H9 (cell line): ENCODE data around the gene NDUFV3. TPM values are rescaled to one million over a fixed set of nuclear protein-coding genes. Genes with fewer than 3 reads are reported as not detected.

Experiments
- DNase-seq: peaks from one replicate; pipeline ENCODE4 v3.0.0-alpha.2; 2017
- H2AFZ ChIP-seq: one replicate; pipeline ENCODE4 v1.6.1; 2013; ENCODE audit warnings: mild to moderate bottlenecking, low read length, control low read depth, moderate library complexity
- H2AK5ac ChIP-seq: 2 replicates; pipeline ENCODE4 v1.6.1; 2013; ENCODE audit warnings: low read length, control low read depth, mixed read lengths; ENCODE audit not compliant: insufficient read length
- H2BK120ac ChIP-seq: one replicate; pipeline ENCODE4 v1.6.1; 2013; ENCODE audit warnings: low read depth, mild to moderate bottlenecking, low read length, control low read depth, inconsistent platforms; ENCODE audit not compliant: poor library complexity, severe bottlenecking
- H2BK12ac ChIP-seq: 2 replicates; pipeline ENCODE4 v1.6.1; 2013; ENCODE audit warnings: low read length, control low read depth, mixed read lengths, low read depth; ENCODE audit not compliant: insufficient read length
- H2BK15ac ChIP-seq: 2 replicates; pipeline ENCODE4 v1.6.1; 2013; ENCODE audit warnings: low read depth, low read length, control low read depth
- H2BK20ac ChIP-seq: one replicate; pipeline ENCODE4 v1.6.1; 2013; ENCODE audit warnings: low read depth, mild to moderate bottlenecking, low read length, control low read depth, inconsistent platforms; ENCODE audit not compliant: poor library complexity, severe bottlenecking
- H2BK5ac ChIP-seq: 2 replicates; pipeline ENCODE4 v1.6.1; 2013; ENCODE audit warnings: low read length, control low read depth, mixed read lengths; ENCODE audit not compliant: insufficient read length
- H3K14ac ChIP-seq: 2 replicates; pipeline ENCODE4 v1.6.1; 2013; ENCODE audit warnings: low read length, control low read depth; ENCODE audit not compliant: insufficient read depth
- H3K18ac ChIP-seq: 2 replicates; pipeline ENCODE4 v1.6.1; 2013; ENCODE audit warnings: low read depth, mild to moderate bottlenecking, mixed read lengths, low read length, control low read depth; ENCODE audit not compliant: insufficient read length
- H3K23ac ChIP-seq: 2 replicates; pipeline ENCODE4 v1.6.1; 2013; ENCODE audit warnings: low read length, control low read depth, mixed read lengths, low read depth; ENCODE audit not compliant: insufficient read length
- H3K23me2 ChIP-seq: 2 replicates; pipeline ENCODE4 v1.6.1; 2013; ENCODE audit warnings: low read depth, mild to moderate bottlenecking, mixed read lengths, low read length, control low read depth; ENCODE audit not compliant: insufficient read length, poor library complexity, severe bottlenecking
- H3K27ac ChIP-seq: 2 replicates; pipeline ENCODE4 v1.5.1; 2013; ENCODE audit warnings: low read length, control low read depth, mixed read lengths, low read depth; ENCODE audit not compliant: insufficient read length
- H3K27me3 ChIP-seq: 2 replicates; pipeline ENCODE4 v1.6.1; 2013; ENCODE audit warnings: low read length, control low read depth, inconsistent platforms; ENCODE audit not compliant: insufficient read depth
- H3K4ac ChIP-seq: 2 replicates; pipeline ENCODE4 v1.6.1; 2013; ENCODE audit warnings: low read depth, mild to moderate bottlenecking, control low read depth, inconsistent platforms, low read length, moderate library complexity
- H3K4me1 ChIP-seq: 2 replicates; pipeline ENCODE4 v1.6.1; 2013; ENCODE audit warnings: low read length, control low read depth, inconsistent platforms; ENCODE audit not compliant: insufficient read depth
- H3K4me2 ChIP-seq: 2 replicates; pipeline ENCODE4 v1.6.1; 2013; ENCODE audit warnings: low read length, control low read depth, mixed read lengths; ENCODE audit not compliant: insufficient read length, insufficient read depth
- H3K56ac ChIP-seq: 2 replicates; pipeline ENCODE4 v1.6.1; 2013; ENCODE audit warnings: low read depth, mild to moderate bottlenecking, mixed read lengths, low read length, control low read depth; ENCODE audit not compliant: insufficient read length
- H3K79me1 ChIP-seq: 2 replicates; pipeline ENCODE4 v1.6.1; 2013; ENCODE audit warnings: low read depth, mild to moderate bottlenecking, moderate library complexity, low read length, control low read depth, inconsistent platforms; ENCODE audit not compliant: insufficient read depth, poor library complexity, severe bottlenecking
- H3K79me2 ChIP-seq: 2 replicates; pipeline ENCODE4 v1.6.1; 2013; ENCODE audit warnings: low read length, control low read depth, inconsistent platforms; ENCODE audit not compliant: insufficient read depth
- H3K9ac ChIP-seq: 2 replicates; pipeline ENCODE4 v1.6.1; 2013; ENCODE audit warnings: low read length, control low read depth, mixed read lengths; ENCODE audit not compliant: insufficient read length; ENCODE audit errors: extremely low read depth
- H3K9me3 ChIP-seq: one replicate; pipeline ENCODE4 v1.6.1; 2013; ENCODE audit warnings: low read depth, low read length, inconsistent platforms; ENCODE audit not compliant: control insufficient read depth
- H3T11ph ChIP-seq: one replicate; pipeline ENCODE4 v1.6.1; 2013; ENCODE audit warnings: mild to moderate bottlenecking, low read length, control low read depth, inconsistent platforms
- H4K20me1 ChIP-seq: one replicate; pipeline ENCODE4 v1.6.1; 2013; ENCODE audit not compliant: control insufficient read depth, insufficient read length, insufficient read depth
- H4K5ac ChIP-seq: 2 replicates; pipeline ENCODE4 v1.6.1; 2013; ENCODE audit warnings: low read depth, mild to moderate bottlenecking, mixed read lengths, low read length, control low read depth; ENCODE audit not compliant: insufficient read length
- H4K8ac ChIP-seq: replicated peaks from 2 replicates; pipeline ENCODE4 v1.6.1; 2013; ENCODE audit warnings: low read length, control low read depth, mixed read lengths, low read depth; ENCODE audit not compliant: insufficient read length
- H4K91ac ChIP-seq: 2 replicates; pipeline ENCODE4 v1.6.1; 2013; ENCODE audit warnings: low read depth, mild to moderate bottlenecking, moderate library complexity, mixed read lengths, low read length, control low read depth; ENCODE audit not compliant: insufficient read length
- H3K27ac Mint-ChIP-seq, 3 experiments: 2 replicates in 2 of 3; 3 replicates in 1 of 3; pipeline ENCODE4 v1.8.0; 2020 to 2021; ENCODE audit warnings: mixed read lengths in 3 of 3, mild to moderate bottlenecking in 1 of 3, moderate library complexity in 1 of 3
- H3K27me3 Mint-ChIP-seq: 2 replicates; pipeline ENCODE4 v1.8.0; 2021; ENCODE audit warnings: low read depth, mild to moderate bottlenecking, moderate library complexity, mixed read lengths
- H3K36me3 Mint-ChIP-seq, 3 experiments: 2 replicates in 2 of 3; 3 replicates in 1 of 3; pipeline ENCODE4 v1.8.0; 2020 to 2021; ENCODE audit warnings: low read depth in 3 of 3, mixed read lengths in 3 of 3; ENCODE audit not compliant: insufficient read depth in 1 of 3
- H3K4me1 Mint-ChIP-seq, 2 experiments: 2 replicates each; pipeline ENCODE4 v1.8.0; 2020; ENCODE audit warnings: mixed read lengths in 2 of 2
- H3K4me3 Mint-ChIP-seq, 2 experiments: 2 replicates in 1 of 2; 3 replicates in 1 of 2; pipeline ENCODE4 v1.8.0; 2020 to 2021; ENCODE audit warnings: mild to moderate bottlenecking in 2 of 2, mixed read lengths in 2 of 2, moderate library complexity in 1 of 2
- H3K9me3 Mint-ChIP-seq, 2 experiments: 2 replicates in 1 of 2; 3 replicates in 1 of 2; pipeline ENCODE4 v1.8.0; 2020; ENCODE audit warnings: mild to moderate bottlenecking in 2 of 2, mixed read lengths in 2 of 2, moderate library complexity in 1 of 2
- CTCF ChIP-seq: fragments of 200-600 bp; sonication (generic); conservative IDR thresholded peaks from 3 replicates; pipeline ENCODE4 v1.8.0; 2021; ENCODE audit warnings: antibody characterized with exemption, mild to moderate bottlenecking
- WGBS: extraction: QIAGEN DNeasy Blood & Tissue Kit; methylation state at CpG from one replicate; pipeline ENCODE4 v1.1.7; 2013; ENCODE audit warnings: missing lambda C conversion rate, low lambda C conversion rate, mixed read lengths; ENCODE audit not compliant: insufficient read length; ENCODE audit errors: extremely low coverage; 5-methylcytosine and 5-hydroxymethylcytosine counted together
- total RNA-seq: library from RNA; stranded (reverse); gene quantifications from 2 replicates; pipeline ENCODE4 v1.2.1, GENCODE V29; 2021

The NDUFV3 gene
- total RNA-seq, 1 experiment from 2014 or later, result 35.6 TPM

- Histone ChIP-seq H2AK5ac (no peak overlapping the region), H3K79me2 (no peaks in the 10 kb centered on the region), H4K5ac (no peak overlapping the region), H3K4me1 (no peaks in the 10 kb centered on the region), H3K27ac (no peak overlapping the region), H2BK120ac (no peak overlapping the region), H3K9ac (no peak overlapping the region), H3K27me3 (no peaks in the 10 kb centered on the region), H3K56ac (no peak overlapping the region), H3K14ac (no peak overlapping the region), H4K8ac (no peak overlapping the region), H3K4ac (no peak overlapping the region), H3T11ph (no peak overlapping the region), H3K18ac (no peak overlapping the region), H2AFZ (no peak overlapping the region), H2BK20ac (no peak overlapping the region), H3K23ac (no peak overlapping the region), H4K91ac (no peak overlapping the region), H3K79me1 (no peaks in the 10 kb centered on the region), H2BK12ac (no peak overlapping the region), H3K9me3 (peaks cover 5% of the 10 kb centered on the region), H2BK15ac (no peak overlapping the region), H2BK5ac (no peak overlapping the region), H3K23me2 (no peaks in the 10 kb centered on the region), H4K20me1 (no peaks in the 10 kb centered on the region), H3K4me2 (no peak overlapping the region)
- whole genome bisulfite sequencing, result no CpG with 5 or more reads among the region's 8 CpGs
- DNase-seq, result no peak
- H3K36me3 Mint-ChIP-seq, result peaks cover 54 to 90% (median 66%) of the 10 kb centered on the region in 3 experiments
- H3K27ac Mint-ChIP-seq, result no peak overlapping the region
- peaks cover 9 to 13% of the 10 kb centered on the region in 2 experiments for H3K9me3 Mint-ChIP-seq
- no peak for TF ChIP-seq CTCF
- no peak overlapping the region for H3K4me3 Mint-ChIP-seq
- H3K27me3 Mint-ChIP-seq, result no peaks in the 10 kb centered on the region
- H3K4me1 Mint-ChIP-seq, result no peaks in the 10 kb centered on the region
Measured at GRCh38 chr21:42905195-42905594, 12.1 kb downstream of the NDUFV3 start.
